Endodermal cell (in vitro differentiated cells): ENCODE data around the gene BMPR1B. TPM values are rescaled to one million over a fixed set of nuclear protein-coding genes. Genes with fewer than 3 reads are reported as not detected.

Experiments used
- DNase-seq: peaks from one replicate; pipeline ENCODE4 v3.0.0-alpha.2; 2017
- H3K27ac ChIP-seq: 2 replicates; pipeline ENCODE4 v1.5.1; 2013; ENCODE audit warnings: mild to moderate bottlenecking, low read depth, low read length, moderate library complexity
- H3K27me3 ChIP-seq: 2 replicates; pipeline ENCODE4 v1.6.1; 2013; ENCODE audit warnings: mild to moderate bottlenecking, low read length, moderate library complexity; ENCODE audit not compliant: insufficient read depth, control insufficient read depth, poor library complexity, severe bottlenecking
- H3K36me3 ChIP-seq: 2 replicates; pipeline ENCODE4 v1.7.0; 2013; ENCODE audit warnings: mild to moderate bottlenecking, low read length, moderate library complexity; ENCODE audit not compliant: control insufficient read depth, insufficient read depth
- H3K4me1 ChIP-seq: one replicate; pipeline ENCODE4 v1.7.0; 2013; ENCODE audit warnings: low read length; ENCODE audit not compliant: control insufficient read depth, insufficient read depth
- H3K4me3 ChIP-seq: 2 replicates; pipeline ENCODE4 v1.5.1; 2013; ENCODE audit warnings: mild to moderate bottlenecking, low read length, moderate library complexity
- H3K9ac ChIP-seq: 2 replicates; pipeline ENCODE4 v1.6.1; 2013; ENCODE audit warnings: mild to moderate bottlenecking, low read length, moderate library complexity; ENCODE audit not compliant: poor library complexity, severe bottlenecking; ENCODE audit errors: extremely low read depth
- H3K9me3 ChIP-seq: 2 replicates; pipeline ENCODE4 v1.6.1; 2013; ENCODE audit warnings: mild to moderate bottlenecking, low read length, moderate library complexity; ENCODE audit not compliant: control insufficient read depth
- H3K27ac Mint-ChIP-seq: 2 replicates; pipeline ENCODE4 v1.8.0; 2020; ENCODE audit warnings: mixed read lengths
- H3K27me3 Mint-ChIP-seq: 2 replicates; pipeline ENCODE4 v1.8.0; 2021; ENCODE audit warnings: mild to moderate bottlenecking, mixed read lengths; ENCODE audit not compliant: insufficient read depth
- H3K36me3 Mint-ChIP-seq: 2 replicates; pipeline ENCODE4 v1.8.0; 2020; ENCODE audit warnings: low read depth, mixed read lengths
- H3K4me1 Mint-ChIP-seq: 2 replicates; pipeline ENCODE4 v1.8.0; 2020; ENCODE audit warnings: mixed read lengths
- H3K4me3 Mint-ChIP-seq: 2 replicates; pipeline ENCODE4 v1.8.0; 2020; ENCODE audit warnings: mild to moderate bottlenecking, moderate library complexity, mixed read lengths
- H3K9me3 Mint-ChIP-seq: 2 replicates; pipeline ENCODE4 v1.8.0; 2020; ENCODE audit warnings: mild to moderate bottlenecking, mixed read lengths
- WGBS, 2 experiments: methylation state at CpG; one replicate each; pipeline versions ENCODE4 v1.1.5 to v1.1.7; 2013; ENCODE audit warnings: missing lambda C conversion rate in 2 of 2, mixed read lengths in 1 of 2; ENCODE audit not compliant: insufficient coverage in 1 of 2, insufficient read length in 1 of 2; 5-methylcytosine and 5-hydroxymethylcytosine counted together
- total RNA-seq, 2 donors: library from RNA; stranded (reverse); fragmentation: NEBNext Ultra II Directional in 1 of 2; extraction: Animal tissue kit (Norgen Biotek cat#: 25700) in 1 of 2; gene quantifications; 2 replicates in 1 of 2; 3 replicates in 1 of 2; pipeline ENCODE4 v1.2.1, GENCODE V29; 2021
- TF ChIP-seq, protein P1 (sequence below): fragments of 200-600 bp; sonication (generic); conservative IDR thresholded peaks from 2 replicates; pipeline ENCODE4 v1.5.0; 2021; ENCODE audit warnings: antibody characterized with exemption, mild to moderate bottlenecking

BMPR1B gene
- total RNA-seq, 2 donors from 2014 or later: 2.8 to 3.6 TPM

DNA sequence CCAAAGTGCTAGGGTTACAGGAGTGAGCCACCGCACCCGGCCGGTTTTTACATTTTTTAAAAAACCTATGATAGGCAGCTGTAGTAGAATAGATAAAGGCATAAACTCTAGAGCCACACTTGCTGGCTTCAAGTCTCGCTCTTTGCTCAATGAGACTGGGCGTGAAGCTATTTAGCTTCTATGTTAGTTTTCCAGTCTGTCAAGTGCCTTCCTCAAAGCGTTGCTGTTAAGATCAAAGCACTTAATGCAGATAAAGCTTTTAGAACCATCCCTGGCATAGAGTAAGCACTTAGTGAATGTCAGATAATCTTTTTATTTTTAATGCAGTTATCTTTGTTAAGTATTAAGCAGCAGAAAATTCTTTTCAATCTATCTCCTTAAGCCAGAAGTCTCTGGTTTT is 42.0 kb upstream of the BMPR1B start:
- TF ChIP-seq, protein P1, sequence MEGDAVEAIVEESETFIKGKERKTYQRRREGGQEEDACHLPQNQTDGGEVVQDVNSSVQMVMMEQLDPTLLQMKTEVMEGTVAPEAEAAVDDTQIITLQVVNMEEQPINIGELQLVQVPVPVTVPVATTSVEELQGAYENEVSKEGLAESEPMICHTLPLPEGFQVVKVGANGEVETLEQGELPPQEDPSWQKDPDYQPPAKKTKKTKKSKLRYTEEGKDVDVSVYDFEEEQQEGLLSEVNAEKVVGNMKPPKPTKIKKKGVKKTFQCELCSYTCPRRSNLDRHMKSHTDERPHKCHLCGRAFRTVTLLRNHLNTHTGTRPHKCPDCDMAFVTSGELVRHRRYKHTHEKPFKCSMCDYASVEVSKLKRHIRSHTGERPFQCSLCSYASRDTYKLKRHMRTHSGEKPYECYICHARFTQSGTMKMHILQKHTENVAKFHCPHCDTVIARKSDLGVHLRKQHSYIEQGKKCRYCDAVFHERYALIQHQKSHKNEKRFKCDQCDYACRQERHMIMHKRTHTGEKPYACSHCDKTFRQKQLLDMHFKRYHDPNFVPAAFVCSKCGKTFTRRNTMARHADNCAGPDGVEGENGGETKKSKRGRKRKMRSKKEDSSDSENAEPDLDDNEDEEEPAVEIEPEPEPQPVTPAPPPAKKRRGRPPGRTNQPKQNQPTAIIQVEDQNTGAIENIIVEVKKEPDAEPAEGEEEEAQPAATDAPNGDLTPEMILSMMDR: no peak
- Mint-ChIP-seq H3K9me3 (peaks cover 2% of the 10 kb centered on the region), H3K4me1 (no peaks in the 10 kb centered on the region), H3K27me3 (no peaks in the 10 kb centered on the region), H3K27ac (no peak overlapping the region), H3K36me3 (no peaks in the 10 kb centered on the region), H3K4me3 (no peak overlapping the region)
- H3K4me1 ChIP-seq: no peaks in the 10 kb centered on the region
- no peak overlapping the region for H3K4me3 ChIP-seq
- no peak for DNase-seq
- H3K27me3 ChIP-seq: no peaks in the 10 kb centered on the region
- H3K9ac ChIP-seq: no peak overlapping the region
- H3K36me3 ChIP-seq: no peaks in the 10 kb centered on the region
- 88 to 96% methylated on average over 6 of the region's 6 CpGs for whole genome bisulfite sequencing, 2 experiments
- H3K9me3 ChIP-seq: no peaks in the 10 kb centered on the region
- H3K27ac ChIP-seq: no peak overlapping the region

DNA sequence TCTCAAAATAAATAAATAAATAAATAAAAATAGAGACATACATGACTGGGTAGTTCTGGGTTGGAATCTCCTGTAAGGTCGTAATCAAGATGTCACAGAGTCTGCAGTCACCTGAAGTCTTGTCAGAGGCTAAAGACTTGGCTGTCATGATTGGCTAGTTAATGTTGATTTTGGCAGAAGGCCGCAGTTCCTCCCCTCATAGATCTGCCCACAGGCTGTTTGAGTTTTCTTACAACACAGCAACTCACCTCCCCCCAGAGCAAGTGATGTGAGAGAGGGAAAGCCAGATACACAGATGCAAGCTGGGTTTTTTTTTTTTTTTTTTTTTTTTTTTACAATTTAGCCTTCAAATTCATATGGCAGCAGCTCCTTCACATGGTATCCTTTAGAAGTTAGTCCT is 36.4 kb upstream of the BMPR1B start:
- peaks cover 13% of the 10 kb centered on the region for H3K4me1 Mint-ChIP-seq

DNA sequence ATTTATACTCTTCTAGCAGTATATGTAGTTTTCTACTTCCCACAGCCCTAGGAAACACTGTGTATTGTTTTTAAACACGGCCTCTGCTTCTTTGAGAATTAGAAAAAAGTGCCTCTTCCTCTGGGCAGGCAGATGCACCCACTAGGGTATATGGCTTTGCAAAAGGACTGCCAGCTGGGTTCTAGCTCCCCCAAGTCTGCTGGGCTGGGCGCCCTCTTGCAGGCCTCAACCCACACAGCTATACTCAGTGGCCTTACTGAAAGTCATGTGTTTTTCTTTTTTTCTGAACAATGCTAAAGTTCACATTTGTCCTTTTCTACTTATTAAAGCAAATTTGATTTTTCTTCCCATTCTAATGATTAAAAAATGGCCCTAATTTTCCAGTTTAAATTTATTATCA is 35.5 kb upstream of the BMPR1B start:
- Histone ChIP-seq H3K36me3 (no peaks in the 10 kb centered on the region), H3K4me3 (no peak overlapping the region), H3K27ac (no peak overlapping the region), H3K9ac (no peak overlapping the region), H3K9me3 (no peaks in the 10 kb centered on the region), H3K4me1 (no peaks in the 10 kb centered on the region), H3K27me3 (no peaks in the 10 kb centered on the region)
- TF ChIP-seq, protein P1: no peak
- no peak for DNase-seq
- Mint-ChIP-seq H3K27ac (no peak overlapping the region), H3K9me3 (peaks cover 2% of the 10 kb centered on the region), H3K36me3 (no peaks in the 10 kb centered on the region), H3K4me3 (no peak overlapping the region), H3K27me3 (no peaks in the 10 kb centered on the region), H3K4me1 (peaks cover 19% of the 10 kb centered on the region)
- 98 to 100% methylated on average over 1 to 2 of the region's 2 CpGs for WGBS, 2 experiments

More for the DNA sequence above, 36.4 kb upstream of the BMPR1B start:
- Histone ChIP-seq H3K27ac (no peak overlapping the region), H3K9me3 (no peaks in the 10 kb centered on the region), H3K4me1 (no peaks in the 10 kb centered on the region), H3K27me3 (no peaks in the 10 kb centered on the region), H3K9ac (no peak overlapping the region), H3K36me3 (no peaks in the 10 kb centered on the region), H3K4me3 (no peak overlapping the region)
- H3K9me3 Mint-ChIP-seq: peaks cover 2% of the 10 kb centered on the region
- H3K36me3 Mint-ChIP-seq: no peaks in the 10 kb centered on the region
- no peaks in the 10 kb centered on the region for H3K27me3 Mint-ChIP-seq
- H3K27ac Mint-ChIP-seq: no peak overlapping the region
- H3K4me3 Mint-ChIP-seq: no peak overlapping the region
- 94 to 100% methylated on average over 1 to 2 of the region's 2 CpGs for WGBS, 2 experiments
- TF ChIP-seq, protein P1: no peak
- DNase-seq: no peak
